Spleen (tissue), 7 donors: ENCODE results near the gene MFAP5.

Experiments
- POLR2A ChIP-seq, 3 donors: fragments of 450-650 bp; IDR thresholded peaks; one replicate each; pipeline ENCODE4 v1.5.1; 2017; ENCODE audit warnings: antibody characterized with exemption in 3 of 3, mild to moderate bottlenecking in 1 of 3
- POLR2AphosphoS5 ChIP-seq, 3 donors: sonication (generic); formaldehyde crosslinking; IDR thresholded peaks; one replicate each; pipeline ENCODE4 v1.5.1; 2017; ENCODE audit warnings: antibody characterized with exemption in 3 of 3
- TF ChIP-seq, protein P1 (sequence below), 11 experiments: fragments of 200-600 bp in 7 of 11; fragments of 450-650 bp in 4 of 11; sonication (generic) in 4 of 11; IDR thresholded peaks in 8 of 11; conservative IDR thresholded peaks in 3 of 11; 1 replicate in 7 of 11; 2 replicates in 4 of 11; pipeline versions ENCODE4 v1.4.0 to v1.8.0; 2016 to 2021; ENCODE audit warnings: antibody characterized with exemption in 11 of 11, inconsistent platforms in 4 of 11, mild to moderate bottlenecking in 1 of 11
- donor health status: DM: no; HTN: no; CAD: no; lungs with moderate emphysema.
- donor health status: DM: no; HTN: no; CAD: no.
- donor health status: DM: no; HTN: no; CAD: no.

DNA sequence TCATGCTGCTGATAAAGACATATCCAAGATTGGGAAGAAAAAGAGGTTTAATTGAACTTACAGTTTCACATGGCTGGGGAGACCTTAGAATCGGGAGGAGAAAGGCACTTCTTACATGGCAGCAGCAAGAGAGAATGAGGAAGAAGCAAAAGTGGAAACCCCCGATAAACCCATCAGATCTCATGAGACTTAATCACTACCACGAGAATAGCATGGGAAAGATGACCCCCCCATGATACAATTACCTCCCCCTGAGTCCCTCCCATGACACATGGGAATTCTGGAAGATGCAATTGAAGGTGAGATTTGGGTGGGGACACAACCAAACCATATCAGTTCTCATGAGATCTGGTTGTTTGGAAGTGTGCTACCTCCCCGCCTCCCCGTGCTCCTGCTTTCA, 9.8 kb upstream of the MFAP5 start:
- TF ChIP-seq POLR2A (IDR thresholded peaks at IDR 0.05) = no peak
- no peak for TF ChIP-seq POLR2AphosphoS5 (IDR thresholded peaks at IDR 0.05)
- TF ChIP-seq, protein P1, sequence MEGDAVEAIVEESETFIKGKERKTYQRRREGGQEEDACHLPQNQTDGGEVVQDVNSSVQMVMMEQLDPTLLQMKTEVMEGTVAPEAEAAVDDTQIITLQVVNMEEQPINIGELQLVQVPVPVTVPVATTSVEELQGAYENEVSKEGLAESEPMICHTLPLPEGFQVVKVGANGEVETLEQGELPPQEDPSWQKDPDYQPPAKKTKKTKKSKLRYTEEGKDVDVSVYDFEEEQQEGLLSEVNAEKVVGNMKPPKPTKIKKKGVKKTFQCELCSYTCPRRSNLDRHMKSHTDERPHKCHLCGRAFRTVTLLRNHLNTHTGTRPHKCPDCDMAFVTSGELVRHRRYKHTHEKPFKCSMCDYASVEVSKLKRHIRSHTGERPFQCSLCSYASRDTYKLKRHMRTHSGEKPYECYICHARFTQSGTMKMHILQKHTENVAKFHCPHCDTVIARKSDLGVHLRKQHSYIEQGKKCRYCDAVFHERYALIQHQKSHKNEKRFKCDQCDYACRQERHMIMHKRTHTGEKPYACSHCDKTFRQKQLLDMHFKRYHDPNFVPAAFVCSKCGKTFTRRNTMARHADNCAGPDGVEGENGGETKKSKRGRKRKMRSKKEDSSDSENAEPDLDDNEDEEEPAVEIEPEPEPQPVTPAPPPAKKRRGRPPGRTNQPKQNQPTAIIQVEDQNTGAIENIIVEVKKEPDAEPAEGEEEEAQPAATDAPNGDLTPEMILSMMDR (IDR thresholded peaks at IDR 0.05 in 8 of 11, conservative IDR thresholded peaks at IDR 0.05 in 3 of 11) = no peak
